ENCODE results near the gene EEF2K.

Gene EEF2K

GRCh38 chr16:22278441-22279230, 72.6 kb downstream of the EEF2K start:
- Histone ChIP-seq H3K27ac (no peak overlapping the region), H3K4me3 (no peak overlapping the region)
- TF ChIP-seq, protein P1, sequence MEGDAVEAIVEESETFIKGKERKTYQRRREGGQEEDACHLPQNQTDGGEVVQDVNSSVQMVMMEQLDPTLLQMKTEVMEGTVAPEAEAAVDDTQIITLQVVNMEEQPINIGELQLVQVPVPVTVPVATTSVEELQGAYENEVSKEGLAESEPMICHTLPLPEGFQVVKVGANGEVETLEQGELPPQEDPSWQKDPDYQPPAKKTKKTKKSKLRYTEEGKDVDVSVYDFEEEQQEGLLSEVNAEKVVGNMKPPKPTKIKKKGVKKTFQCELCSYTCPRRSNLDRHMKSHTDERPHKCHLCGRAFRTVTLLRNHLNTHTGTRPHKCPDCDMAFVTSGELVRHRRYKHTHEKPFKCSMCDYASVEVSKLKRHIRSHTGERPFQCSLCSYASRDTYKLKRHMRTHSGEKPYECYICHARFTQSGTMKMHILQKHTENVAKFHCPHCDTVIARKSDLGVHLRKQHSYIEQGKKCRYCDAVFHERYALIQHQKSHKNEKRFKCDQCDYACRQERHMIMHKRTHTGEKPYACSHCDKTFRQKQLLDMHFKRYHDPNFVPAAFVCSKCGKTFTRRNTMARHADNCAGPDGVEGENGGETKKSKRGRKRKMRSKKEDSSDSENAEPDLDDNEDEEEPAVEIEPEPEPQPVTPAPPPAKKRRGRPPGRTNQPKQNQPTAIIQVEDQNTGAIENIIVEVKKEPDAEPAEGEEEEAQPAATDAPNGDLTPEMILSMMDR (IDR thresholded peaks at IDR 0.05): no peak
- DNase-seq (ENCODE audit: low spot score): no peak

GRCh38 chr16:22282254-22282892, 76.3 kb downstream of the EEF2K start:
- TF ChIP-seq, protein P1 (IDR thresholded peaks at IDR 0.05): no peak
- Histone ChIP-seq H3K27ac (no peak overlapping the region), H3K4me3 (no peak overlapping the region)
- DNase-seq (ENCODE audit: low spot score): no peak

GRCh38 chr16:22284637-22285036, 78.6 kb downstream of the EEF2K start:
- Histone ChIP-seq H3K27ac (no peak overlapping the region), H3K4me3 (no peak overlapping the region)
- no peak for DNase-seq (ENCODE audit: low spot score)
- TF ChIP-seq, protein P1 (IDR thresholded peaks at IDR 0.05): no peak

- no peak for DNase-seq (ENCODE audit: low spot score)
- TF ChIP-seq, protein P1 (IDR thresholded peaks at IDR 0.05): no peak
- H3K27ac ChIP-seq: no peak overlapping the region
- H3K4me3 ChIP-seq: no peak overlapping the region
These were observed 79.0 kb downstream of the EEF2K start for GRCh38 chr16:22285080-22285479.

DNA sequence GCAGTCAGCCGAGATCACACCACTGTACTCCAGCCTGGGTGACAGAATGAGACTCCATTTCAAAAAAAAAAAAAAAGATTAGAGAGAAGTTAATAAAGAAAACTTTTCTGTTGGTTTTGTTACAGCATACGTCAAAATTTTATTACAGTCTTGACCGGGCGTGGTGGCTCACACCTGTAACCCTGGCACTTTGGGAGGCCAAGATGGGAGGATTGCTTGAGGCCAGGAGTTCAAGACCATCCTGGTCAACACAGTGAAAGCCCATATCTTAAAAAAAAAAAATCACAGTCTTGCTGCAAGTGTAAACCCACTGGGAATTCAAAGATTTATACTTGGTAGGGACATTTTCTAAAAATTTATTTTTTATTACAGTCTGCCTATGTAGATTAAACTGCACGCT, 84.9 kb downstream of the EEF2K start:
- H3K4me3 ChIP-seq: no peak overlapping the region
- TF ChIP-seq, protein P1 (IDR thresholded peaks at IDR 0.05): no peak
- no peak for DNase-seq (ENCODE audit: low spot score)
- no peak overlapping the region for H3K27ac ChIP-seq

DNA sequence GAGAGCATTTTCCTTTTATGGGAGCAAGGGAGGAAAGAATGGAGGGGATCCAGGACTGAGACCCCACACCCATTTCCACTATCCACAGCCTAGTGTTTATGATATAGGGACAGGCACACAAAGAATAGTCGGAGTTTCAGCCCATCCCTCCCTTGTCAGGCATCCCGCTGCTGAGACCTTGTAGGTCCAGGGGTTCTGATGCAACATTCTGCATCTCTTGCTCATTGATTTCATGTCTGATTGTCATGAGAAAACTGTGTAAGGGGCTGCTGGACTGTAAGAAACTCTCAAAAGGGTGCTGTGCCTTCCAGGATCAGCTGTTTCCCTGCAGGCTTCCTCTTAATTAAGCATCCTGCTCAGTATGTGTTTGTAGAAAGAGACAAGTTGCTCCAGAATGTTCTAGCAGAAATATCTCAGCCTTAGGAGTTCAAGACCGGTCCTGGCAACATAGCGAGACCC, 85.8 kb downstream of the EEF2K start:
- no peak overlapping the region for H3K27ac ChIP-seq
- no peak for DNase-seq (ENCODE audit: low spot score)
- H3K4me3 ChIP-seq: no peak overlapping the region
- TF ChIP-seq, protein P1 (IDR thresholded peaks at IDR 0.05): no peak

- no peak for DNase-seq (ENCODE audit: low spot score)
- H3K4me3 ChIP-seq: no peak overlapping the region
- no peak overlapping the region for H3K27ac ChIP-seq
- TF ChIP-seq, protein P1 (IDR thresholded peaks at IDR 0.05): no peak
These were observed 86.2 kb downstream of the EEF2K start for GRCh38 chr16:22292320-22292719.
